Esophagus muscularis mucosa (tissue), 4 donors: ENCODE measurements around the gene SERTAD2. TPM values are rescaled to one million over a fixed set of nuclear protein-coding genes. Genes with fewer than 3 reads are reported as not detected.

Experiments
- DNase-seq: peaks from one replicate; pipeline ENCODE4 v3.0.0-alpha.2; 2017; ENCODE audit errors: extremely low spot score
- H3K27ac ChIP-seq, 4 donors: fragments of 200-600 bp; sonication (generic); replicated peaks in 1 of 4; 1 replicate in 3 of 4; 2 replicates in 1 of 4; pipeline ENCODE4 v1.5.1; 2016 to 2019; ENCODE audit warnings: mild to moderate bottlenecking in 1 of 4
- H3K27me3 ChIP-seq, 4 donors: fragments of 200-600 bp; sonication (generic); one replicate each; pipeline versions ENCODE4 v1.5.1 to v1.6.0; 2016 to 2019
- H3K36me3 ChIP-seq, 4 donors: fragments of 200-600 bp; sonication (generic); one replicate each; pipeline ENCODE4 v1.5.1; 2016 to 2019
- H3K4me1 ChIP-seq, 4 donors: fragments of 200-600 bp; sonication (generic); one replicate each; pipeline ENCODE4 v1.5.1; 2016 to 2019
- H3K4me3 ChIP-seq, 4 donors: fragments of 200-600 bp; sonication (generic); 1 replicate in 2 of 4; 2 replicates in 2 of 4; pipeline ENCODE4 v1.5.1; 2016 to 2019; ENCODE audit warnings: mild to moderate bottlenecking in 4 of 4, moderate library complexity in 1 of 4
- H3K9me3 ChIP-seq, 4 donors: fragments of 200-600 bp; sonication (generic); 1 replicate in 3 of 4; 2 replicates in 1 of 4; pipeline ENCODE4 v1.5.1; 2016 to 2019
- EP300 ChIP-seq: sonication (generic); formaldehyde crosslinking; IDR thresholded peaks from one replicate; pipeline ENCODE4 v1.6.1; 2017; ENCODE audit warnings: antibody characterized with exemption
- POLR2A ChIP-seq: fragments of 450-650 bp; IDR thresholded peaks from one replicate; pipeline ENCODE4 v1.6.1; 2017; ENCODE audit warnings: antibody characterized with exemption, moderate library complexity, mild to moderate bottlenecking, low read depth
- POLR2AphosphoS5 ChIP-seq, 2 donors: sonication (generic); formaldehyde crosslinking; IDR thresholded peaks; one replicate each; pipeline ENCODE4 v1.6.1; 2017; ENCODE audit warnings: antibody characterized with exemption in 2 of 2
- WGBS: methylation state at CpG from one replicate; pipeline ENCODE4 v1.1.5; 2018; 5-methylcytosine and 5-hydroxymethylcytosine counted together
- intact Hi-C: fragments of 100-400 bp; cut with DNase I; formaldehyde crosslinking; loops from one replicate; pipeline ENCODE4 v1.15.1; 2023
- total RNA-seq, 4 donors: library from RNA; depleted of rRNA; stranded (reverse); fragments of >200 nt; gene quantifications; one replicate each; pipeline versions ENCODE4 v1.1.0 to v1.2.1, GENCODE V29; 2016
- TF ChIP-seq, protein P1 (sequence below), 3 experiments: fragments of 200-600 bp in 2 of 3; fragments of 450-650 bp in 1 of 3; sonication (generic) in 2 of 3; IDR thresholded peaks; one replicate each; pipeline ENCODE4 v1.5.1; 2017 to 2019; ENCODE audit warnings: antibody characterized with exemption in 3 of 3, mild to moderate bottlenecking in 2 of 3, moderate library complexity in 1 of 3

The SERTAD2 gene
- total RNA-seq, 4 donors from 2014 or later, result 12.1 to 18.1 (median 14.3) TPM

DNA sequence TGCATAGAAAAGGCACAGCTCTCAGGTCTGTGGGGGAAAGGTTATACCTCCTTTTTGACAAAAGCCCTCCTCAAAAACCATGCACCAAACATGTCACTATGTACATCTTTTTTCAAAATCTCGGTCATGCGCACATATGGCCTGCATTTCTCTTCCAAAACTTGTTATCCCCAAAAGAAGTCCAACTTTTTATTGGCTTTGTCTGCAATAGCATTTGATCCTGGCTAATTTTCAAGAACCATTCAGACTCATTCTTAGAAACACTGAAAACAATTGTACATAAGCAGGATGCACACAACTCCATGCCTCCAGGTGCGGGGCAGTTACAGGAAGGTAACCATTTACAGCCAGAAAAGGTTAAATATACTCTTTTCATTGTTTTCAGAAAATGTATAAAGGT, 21.9 kb downstream of the SERTAD2 start:
- Histone ChIP-seq H3K4me3 (no peak overlapping the region), H3K27me3 (no peaks in the 10 kb centered on the region), H3K4me1 (peaks cover 4 to 33% (median 20%) of the 10 kb centered on the region in 4 donors), H3K36me3 (peaks cover 5 to 52% (median 32%) of the 10 kb centered on the region in 4 donors), H3K27ac (no peak overlapping the region), H3K9me3 (no peaks in the 10 kb centered on the region)
- no peak for DNase-seq
- no peak for TF ChIP-seq EP300
- TF ChIP-seq POLR2A, result no peak
- no peak for TF ChIP-seq POLR2AphosphoS5 (IDR thresholded peaks at IDR 0.05)
- TF ChIP-seq, protein P1, sequence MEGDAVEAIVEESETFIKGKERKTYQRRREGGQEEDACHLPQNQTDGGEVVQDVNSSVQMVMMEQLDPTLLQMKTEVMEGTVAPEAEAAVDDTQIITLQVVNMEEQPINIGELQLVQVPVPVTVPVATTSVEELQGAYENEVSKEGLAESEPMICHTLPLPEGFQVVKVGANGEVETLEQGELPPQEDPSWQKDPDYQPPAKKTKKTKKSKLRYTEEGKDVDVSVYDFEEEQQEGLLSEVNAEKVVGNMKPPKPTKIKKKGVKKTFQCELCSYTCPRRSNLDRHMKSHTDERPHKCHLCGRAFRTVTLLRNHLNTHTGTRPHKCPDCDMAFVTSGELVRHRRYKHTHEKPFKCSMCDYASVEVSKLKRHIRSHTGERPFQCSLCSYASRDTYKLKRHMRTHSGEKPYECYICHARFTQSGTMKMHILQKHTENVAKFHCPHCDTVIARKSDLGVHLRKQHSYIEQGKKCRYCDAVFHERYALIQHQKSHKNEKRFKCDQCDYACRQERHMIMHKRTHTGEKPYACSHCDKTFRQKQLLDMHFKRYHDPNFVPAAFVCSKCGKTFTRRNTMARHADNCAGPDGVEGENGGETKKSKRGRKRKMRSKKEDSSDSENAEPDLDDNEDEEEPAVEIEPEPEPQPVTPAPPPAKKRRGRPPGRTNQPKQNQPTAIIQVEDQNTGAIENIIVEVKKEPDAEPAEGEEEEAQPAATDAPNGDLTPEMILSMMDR (IDR thresholded peaks at IDR 0.05), result no peak
- 91% methylated on average over 3 of the region's 3 CpGs for WGBS
- intact Hi-C loops, result no loop called here

DNA sequence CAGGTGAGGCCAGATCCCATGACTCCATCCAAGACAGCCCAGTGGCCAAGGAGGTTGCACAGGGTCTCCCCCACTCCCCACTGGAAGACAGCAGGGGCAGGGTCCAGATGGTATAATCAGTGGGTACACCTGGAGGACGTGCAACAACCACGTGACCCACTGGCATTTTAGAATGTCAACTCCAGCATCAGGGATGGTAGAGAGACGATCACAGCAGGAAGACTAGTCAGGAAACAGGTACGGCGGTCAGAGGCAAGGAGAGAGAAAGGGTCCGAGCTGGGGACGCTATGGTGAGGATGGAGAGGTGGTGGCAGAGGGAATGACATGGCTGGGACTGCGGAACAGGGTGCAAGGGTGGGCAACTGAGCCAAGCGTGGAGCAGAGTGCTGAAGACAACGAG, 23.0 kb downstream of the SERTAD2 start:
- DNase-seq, result no peak
- intact Hi-C loops, result no loop called here
- TF ChIP-seq POLR2A, result no peak
- TF ChIP-seq EP300, result no peak
- TF ChIP-seq, protein P1 (IDR thresholded peaks at IDR 0.05), result no peak
- H3K4me3 ChIP-seq, result no peak overlapping the region
- no peaks in the 10 kb centered on the region for H3K9me3 ChIP-seq
- H3K4me1 ChIP-seq, result peaks cover 4 to 26% (median 16%) of the 10 kb centered on the region in 4 donors
- WGBS, result 96% methylated on average over 10 of the region's 10 CpGs
- peaks cover 0 to 44% (median 25%) of the 10 kb centered on the region in 4 donors for H3K36me3 ChIP-seq
- H3K27ac ChIP-seq, result no peak overlapping the region
- no peaks in the 10 kb centered on the region for H3K27me3 ChIP-seq

DNA sequence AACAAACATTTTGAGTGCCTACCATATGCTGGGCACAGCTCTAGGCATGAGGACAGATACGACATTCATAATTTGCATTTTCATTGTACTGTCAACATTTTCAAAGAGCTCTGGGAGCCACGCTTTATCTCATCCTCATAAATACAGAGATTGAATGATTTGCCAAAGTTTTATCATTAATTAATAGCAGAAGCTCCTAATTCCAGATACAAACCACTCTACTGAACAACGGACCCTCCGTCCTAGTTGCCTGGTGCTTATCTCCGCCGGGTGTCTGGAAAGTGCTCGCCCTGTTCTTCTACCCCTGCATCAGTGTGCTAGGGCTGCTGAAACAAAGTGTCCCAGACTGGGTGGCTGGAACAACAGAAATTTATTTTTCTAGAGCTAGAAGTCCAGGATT, 23.8 kb downstream of the SERTAD2 start:
- intact Hi-C loops, result no loop called here
- no peaks in the 10 kb centered on the region for H3K9me3 ChIP-seq
- TF ChIP-seq POLR2A, result no peak
- TF ChIP-seq, protein P1 (IDR thresholded peaks at IDR 0.05), result no peak
- TF ChIP-seq POLR2AphosphoS5 (IDR thresholded peaks at IDR 0.05), result no peak
- no peak for TF ChIP-seq EP300
- DNase-seq, result no peak
- H3K4me1 ChIP-seq, result peaks cover 4 to 26% (median 14%) of the 10 kb centered on the region in 4 donors
- peaks cover 0 to 35% (median 17%) of the 10 kb centered on the region in 4 donors for H3K36me3 ChIP-seq
- no peaks in the 10 kb centered on the region for H3K27me3 ChIP-seq
- H3K4me3 ChIP-seq, result no peak overlapping the region
- H3K27ac ChIP-seq, result no peak overlapping the region
- WGBS, result 94% methylated on average over 7 of the region's 7 CpGs

DNA sequence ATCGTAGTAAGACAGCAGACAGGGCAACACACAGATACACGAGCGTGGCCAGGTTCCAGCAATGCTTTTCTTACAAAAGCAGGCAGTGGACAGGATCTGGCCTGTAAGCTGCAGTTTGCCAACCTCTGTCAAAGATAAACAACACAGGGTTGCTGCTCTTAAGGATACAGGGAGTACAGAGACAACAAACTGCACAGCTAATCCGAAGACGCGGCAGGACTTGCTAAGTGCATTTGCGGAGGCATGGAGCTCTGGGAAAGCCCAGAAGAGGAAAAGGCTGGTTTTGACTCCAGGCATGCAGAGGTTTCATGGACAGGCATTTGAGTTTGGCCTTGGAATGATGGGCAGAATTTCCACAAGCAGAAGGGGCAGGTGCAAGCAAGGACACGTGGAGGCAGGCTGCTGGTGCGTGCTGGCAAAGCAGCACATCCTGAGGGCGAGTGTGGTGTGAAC, 24.4 kb downstream of the SERTAD2 start:
- peaks cover 4 to 26% (median 12%) of the 10 kb centered on the region in 4 donors for H3K4me1 ChIP-seq
- H3K27me3 ChIP-seq, result no peaks in the 10 kb centered on the region
- peaks cover 0 to 30% (median 12%) of the 10 kb centered on the region in 4 donors for H3K36me3 ChIP-seq
- DNase-seq, result no peak
- H3K9me3 ChIP-seq, result no peaks in the 10 kb centered on the region
- TF ChIP-seq EP300 (no peak), POLR2AphosphoS5 (IDR thresholded peaks at IDR 0.05) (no peak), POLR2A (no peak)
- TF ChIP-seq, protein P1 (IDR thresholded peaks at IDR 0.05), result no peak
- H3K27ac ChIP-seq, result no peak overlapping the region
- H3K4me3 ChIP-seq, result no peak overlapping the region
- intact Hi-C loops, result no loop called here
- 86% methylated on average over 10 of the region's 10 CpGs for WGBS
